Ecto neural progenitor cell (in vitro differentiated cells): ENCODE data around the gene FGF2.
"Not testable (repeated sequence)": the region's sequence is repeated elsewhere in the genome, so short reads cannot be mapped to it uniquely, and the experiment has no call there.

Experiments used
- DNase-seq: peaks from one replicate; pipeline ENCODE4 v3.0.0-alpha.2; 2018; ENCODE audit warnings: low spot score

Gene FGF2

DNA sequence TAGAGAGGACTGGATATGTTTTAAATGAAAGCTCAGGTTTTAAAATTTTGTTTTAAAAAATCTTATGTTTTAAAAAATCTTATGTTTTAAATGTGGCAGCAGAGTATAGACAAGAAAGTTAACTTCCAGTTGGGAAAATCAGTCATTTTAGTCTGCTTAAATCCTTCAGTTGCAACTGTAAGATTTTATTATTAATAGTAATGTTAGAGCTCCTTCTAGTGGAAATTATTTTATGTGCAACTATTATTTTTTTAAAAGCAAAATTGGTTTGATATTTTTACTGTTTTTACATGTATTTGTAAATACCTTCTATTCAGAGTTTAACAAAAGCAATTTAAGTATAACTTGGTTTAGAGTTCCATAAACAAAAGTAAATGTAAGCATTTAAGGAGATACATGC, 104.2 kb downstream of the FGF2 start:
- no peak for DNase-seq

DNA sequence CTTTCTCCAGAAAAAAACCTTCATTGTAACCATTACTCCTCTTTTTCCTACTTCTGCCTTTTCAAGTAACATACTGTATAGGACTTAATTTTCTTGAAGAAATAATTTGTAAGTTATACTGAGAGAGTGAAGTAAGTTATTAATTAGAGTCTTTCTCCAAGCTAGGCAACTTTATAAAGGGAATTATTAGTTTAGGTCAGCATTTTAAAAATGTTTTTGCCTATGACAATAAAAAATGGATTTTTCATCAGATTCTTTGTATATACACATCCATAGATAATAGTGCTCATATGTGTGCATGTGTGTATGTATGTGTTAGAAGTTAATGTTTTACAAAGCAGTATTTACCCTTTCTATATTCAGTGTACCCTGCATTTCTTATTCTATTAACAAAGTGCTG, 106.1 kb downstream of the FGF2 start:
- DNase-seq, result no peak

DNA sequence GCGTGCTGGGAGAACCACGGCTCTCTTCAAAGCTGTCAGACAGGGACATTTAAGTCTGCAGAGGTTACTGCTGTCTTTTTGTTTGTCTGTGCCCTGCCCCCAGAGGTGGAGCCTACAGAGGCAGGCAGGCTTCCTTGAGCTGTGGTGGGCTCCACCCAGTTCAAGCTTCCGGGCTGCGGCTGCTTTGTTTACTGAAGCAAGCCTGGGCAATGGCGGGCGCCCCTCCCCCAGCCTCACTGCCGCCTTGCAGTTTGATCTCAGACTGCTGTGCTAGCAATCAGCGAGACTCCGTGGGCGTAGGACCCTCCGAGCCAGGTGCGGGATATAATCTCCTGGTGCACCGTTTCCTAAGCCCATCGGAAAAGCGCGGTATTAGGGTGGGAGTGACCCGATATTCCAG, 118.5 kb downstream of the FGF2 start:
- DNase-seq, result not testable (repeated sequence)

DNA sequence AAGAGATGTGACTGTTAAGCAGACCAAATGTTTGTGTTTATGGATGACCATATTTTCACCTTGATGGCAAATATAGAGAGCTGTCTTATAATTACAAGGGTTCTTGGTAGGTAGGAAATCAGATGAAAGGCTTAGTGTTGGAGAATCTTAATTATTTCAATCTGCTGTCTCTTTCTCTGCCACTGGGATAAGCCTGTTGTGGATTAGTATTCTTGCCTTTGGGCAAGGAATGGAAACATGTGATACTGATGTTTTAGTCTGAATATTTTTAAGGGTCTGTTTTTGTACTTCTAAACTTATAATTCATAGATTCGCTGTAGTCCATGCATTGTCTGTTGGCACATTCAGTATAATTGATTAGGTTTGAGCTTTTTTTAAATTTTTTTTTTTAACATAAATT, 119.5 kb downstream of the FGF2 start:
- no peak for DNase-seq
